Panc1 (cell line): ENCODE results near the gene DLG2. TPM values are rescaled to one million over a fixed set of nuclear protein-coding genes. Genes with fewer than 3 reads are reported as not detected.

Source experiments
- ATAC-seq: fragments of 200-7000 bp; cut with Tn5 transposase; 2 replicates; pipeline ENCODE4 v1.9.1; 2020; ENCODE audit warnings: mild to moderate bottlenecking, moderate library complexity
- BruUV-seq: library from RNA; stranded (reverse); fragments of 400-500 nt; replicated peaks from 2 replicates; lab custom pipeline; 2021; lab: Mats Ljungman, UMichigan
- CTCF ChIA-PET: fragments of 300-600 bp; sonication (Branson Sonifier 250); formaldehyde crosslinking; loops from one replicate; lab custom pipeline; 2022; ENCODE audit warnings: antibody characterized with exemption; lab: Charles Lee
- POLR2A ChIA-PET: fragments of 300-600 bp; sonication (Branson Sonifier 250); formaldehyde crosslinking; loops from one replicate; lab custom pipeline; 2022; ENCODE audit warnings: antibody characterized with exemption; lab: Charles Lee
- DNase-seq: peaks from one replicate; pipeline ENCODE4 v3.0.0-alpha.2; 2010; ENCODE audit warnings: low read depth, low spot score
- H3K27ac ChIP-seq: 2 replicates; pipeline ENCODE4 v1.5.1; 2011; ENCODE audit warnings: mild to moderate bottlenecking, low read length, inconsistent platforms
- H3K27me3 ChIP-seq: fragments of 200-500 bp; sonication (Bioruptor generic); 2 replicates; pipeline ENCODE4 v1.6.0; 2014; ENCODE audit warnings: low read length, inconsistent platforms; ENCODE audit not compliant: control insufficient read depth, insufficient read depth
- H3K36me3 ChIP-seq: fragments of 200-500 bp; sonication (Bioruptor generic); 2 replicates; pipeline ENCODE4 v1.5.1; 2014; ENCODE audit warnings: inconsistent platforms, mild to moderate bottlenecking, low read length, moderate library complexity; ENCODE audit not compliant: control insufficient read depth, insufficient read depth
- H3K4me1 ChIP-seq: 2 replicates; pipeline ENCODE4 v1.5.1; 2011; ENCODE audit warnings: inconsistent platforms, mild to moderate bottlenecking, low read length, moderate library complexity; ENCODE audit not compliant: control insufficient read depth, insufficient read depth
- H3K4me3 ChIP-seq, 2 experiments: 2 replicates each; pipeline ENCODE4 v1.5.1; 2011 to 2012; ENCODE audit warnings: low read depth in 2 of 2, low read length in 2 of 2, mild to moderate bottlenecking in 2 of 2, inconsistent platforms in 1 of 2, moderate library complexity in 1 of 2
- H3K9me3 ChIP-seq: fragments of 200-500 bp; sonication (Bioruptor generic); 2 replicates; pipeline ENCODE4 v1.5.1; 2014; ENCODE audit warnings: low read depth, mild to moderate bottlenecking, inconsistent platforms, low read length, moderate library complexity; ENCODE audit not compliant: control insufficient read depth, insufficient read depth
- CTCF ChIP-seq: fragments of 450-650 bp; IDR thresholded peaks from 2 replicates; pipeline ENCODE4 v1.5.1; 2017; ENCODE audit warnings: mild to moderate bottlenecking
- POLR2AphosphoS5 ChIP-seq: IDR thresholded peaks from 2 replicates; pipeline ENCODE4 v1.6.1; 2012; ENCODE audit warnings: mild to moderate bottlenecking, low read depth, low read length, moderate library complexity
- REST ChIP-seq, 2 experiments: IDR thresholded peaks; 2 replicates each; pipeline ENCODE4 v1.6.1; 2011 to 2012; ENCODE audit warnings: low read depth in 2 of 2, control low read depth in 1 of 2, low read length in 1 of 2, mild to moderate bottlenecking in 1 of 2, moderate library complexity in 1 of 2; ENCODE audit not compliant: insufficient read depth in 1 of 2
- SIN3A ChIP-seq: IDR thresholded peaks from 2 replicates; pipeline ENCODE4 v1.6.1; 2012; ENCODE audit warnings: low read depth, mild to moderate bottlenecking, low read length, moderate library complexity, borderline replicate concordance; ENCODE audit not compliant: insufficient read depth
- TCF7L2 ChIP-seq: IDR thresholded peaks from 2 replicates; pipeline ENCODE4 v1.6.1; 2011; ENCODE audit warnings: mild to moderate bottlenecking, low read depth, low read length, inconsistent platforms
- in situ Hi-C: cut with HindIII; loops from 2 replicates; pipeline ENCODE4 v1.10.0; 2016; ENCODE audit warnings: low sequenced_read_pairs, low pct_unique_long_range_greater_than_20kb
- intact Hi-C: fragments of 100-400 bp; cut with micrococcal nuclease; formaldehyde crosslinking; loops from one replicate; pipeline ENCODE4 v1.10.0; 2022; ENCODE audit not compliant: unreplicated experiment
- total RNA-seq: library from RNA; stranded (reverse); gene quantifications from one replicate; pipeline ENCODE4 v1.2.1, GENCODE V29; 2021; ENCODE audit not compliant: unreplicated experiment

DLG2 gene
- total RNA-seq, 1 experiment from 2014 or later: 4.2 TPM

GRCh38 chr11:84290647-84291046 is 1336.5 kb downstream of the DLG2 start:
- no peak for TF ChIP-seq POLR2AphosphoS5
- TF ChIP-seq CTCF: no peak
- no peak for TF ChIP-seq REST (IDR thresholded peaks at IDR 0.05; ENCODE audit: insufficient read depth in 1 of 2, low read depth in 2 of 2, low read length in 1 of 2)
- no peak for TF ChIP-seq SIN3A
- TF ChIP-seq TCF7L2: no peak
- in situ Hi-C loops: no loop called here
- Histone ChIP-seq H3K36me3 (no peaks in the 10 kb centered on the region), H3K27ac (no peak overlapping the region), H3K4me3 (no peak overlapping the region), H3K9me3 (no peaks in the 10 kb centered on the region), H3K27me3 (no peaks in the 10 kb centered on the region), H3K4me1 (no peaks in the 10 kb centered on the region)
- ChIA-PET CTCF (no interaction called here), POLR2A (no interaction called here)
- DNase-seq: no peak
- no TSS peak for BruUV-seq
- no peak for ATAC-seq
- intact Hi-C loops: no loop called here

GRCh38 chr11:84289381-84289906 is 1337.7 kb downstream of the DLG2 start:
- CTCF ChIA-PET: no interaction called here
- in situ Hi-C loops (no loop called here), intact Hi-C loops (no loop called here)
- no peaks in the 10 kb centered on the region for H3K27me3 ChIP-seq
- H3K4me3 ChIP-seq: no peak overlapping the region
- DNase-seq: no peak
- H3K9me3 ChIP-seq: no peaks in the 10 kb centered on the region
- H3K36me3 ChIP-seq: no peaks in the 10 kb centered on the region
- BruUV-seq: no TSS peak
- TF ChIP-seq REST (IDR thresholded peaks at IDR 0.05; ENCODE audit: insufficient read depth in 1 of 2, low read depth in 2 of 2, low read length in 1 of 2) (no peak), POLR2AphosphoS5 (no peak), SIN3A (no peak), TCF7L2 (no peak)
- no peak overlapping the region for H3K27ac ChIP-seq
- no peaks in the 10 kb centered on the region for H3K4me1 ChIP-seq
- ATAC-seq: no peak
- POLR2A ChIA-PET: no interaction called here
